Mucosa of stomach (tissue), 1 donor: Measurements from ENCODE around the gene LRRC52.

Source experiments
- H3K27me3 ChIP-seq: one replicate; pipeline ENCODE4 v1.7.0; 2013; ENCODE audit warnings: mild to moderate bottlenecking, low read length; ENCODE audit not compliant: control insufficient read depth, insufficient read depth
- H3K36me3 ChIP-seq: one replicate; pipeline ENCODE4 v1.7.0; 2013; ENCODE audit warnings: low read length; ENCODE audit not compliant: control insufficient read depth, insufficient read depth
- H3K4me1 ChIP-seq: one replicate; pipeline ENCODE4 v1.7.0; 2013; ENCODE audit warnings: mild to moderate bottlenecking, low read length; ENCODE audit not compliant: control insufficient read depth, insufficient read depth
- H3K4me3 ChIP-seq: one replicate; pipeline ENCODE4 v1.7.0; 2013; ENCODE audit warnings: low read length
- H3K9ac ChIP-seq: one replicate; pipeline ENCODE4 v1.7.0; 2013; ENCODE audit warnings: mild to moderate bottlenecking, low read length, moderate library complexity
- H3K9me3 ChIP-seq: one replicate; pipeline ENCODE4 v1.7.0; 2013; ENCODE audit warnings: mild to moderate bottlenecking, low read length, moderate library complexity; ENCODE audit not compliant: control insufficient read depth
- donor health status: Pancreatic carcinoma.

Gene LRRC52

DNA sequence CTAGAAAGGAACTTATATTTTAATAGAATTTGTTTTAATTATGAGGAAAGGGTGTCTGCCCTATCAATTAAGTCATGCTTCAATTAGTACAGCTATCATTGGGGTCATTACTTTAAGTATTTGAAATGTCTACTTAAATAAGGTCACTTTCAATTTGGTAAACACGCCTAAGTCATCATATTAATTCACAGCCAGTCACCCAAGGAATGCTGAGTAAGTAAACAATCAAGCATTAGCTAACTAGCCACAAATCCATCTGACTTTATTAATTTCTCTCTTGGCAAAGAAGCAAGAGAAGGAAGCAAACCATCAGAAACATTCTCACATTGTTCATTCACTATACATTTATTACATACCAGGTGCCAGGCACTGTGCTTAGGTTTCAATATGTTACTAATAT lies 1.2 kb upstream of the LRRC52 start:
- Histone ChIP-seq H3K27me3 (peaks cover 8% of the 10 kb centered on the region), H3K4me3 (no peak overlapping the region)

DNA sequence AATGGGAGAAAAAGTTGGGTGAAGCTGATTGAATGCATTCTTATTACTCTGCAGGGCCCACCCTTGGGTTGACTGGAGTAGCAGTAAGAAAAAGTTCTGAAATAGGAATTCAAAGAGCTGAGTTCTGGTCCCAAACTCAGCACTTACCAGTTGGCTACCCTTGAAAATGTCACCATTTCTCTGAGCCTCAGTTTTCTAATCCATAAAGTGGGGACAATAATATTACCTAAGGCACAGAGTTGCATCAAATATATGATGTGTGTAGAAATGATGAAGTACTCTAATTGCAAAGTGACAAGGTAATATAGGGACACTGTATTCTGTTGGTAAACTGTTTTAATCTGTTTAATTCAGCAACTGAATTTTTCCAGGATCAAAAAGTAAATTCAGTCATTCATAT lies 1.2 kb downstream of the LRRC52 start:
- Histone ChIP-seq H3K27me3 (peaks cover 8% of the 10 kb centered on the region), H3K9ac (no peak overlapping the region), H3K9me3 (no peaks in the 10 kb centered on the region), H3K4me3 (no peak overlapping the region), H3K4me1 (peaks cover 6% of the 10 kb centered on the region), H3K36me3 (no peaks in the 10 kb centered on the region)

More for the DNA sequence above, 1.2 kb upstream of the LRRC52 start:
- Histone ChIP-seq H3K9ac (no peak overlapping the region), H3K36me3 (no peaks in the 10 kb centered on the region), H3K9me3 (no peaks in the 10 kb centered on the region), H3K4me1 (peaks cover 6% of the 10 kb centered on the region)

DNA sequence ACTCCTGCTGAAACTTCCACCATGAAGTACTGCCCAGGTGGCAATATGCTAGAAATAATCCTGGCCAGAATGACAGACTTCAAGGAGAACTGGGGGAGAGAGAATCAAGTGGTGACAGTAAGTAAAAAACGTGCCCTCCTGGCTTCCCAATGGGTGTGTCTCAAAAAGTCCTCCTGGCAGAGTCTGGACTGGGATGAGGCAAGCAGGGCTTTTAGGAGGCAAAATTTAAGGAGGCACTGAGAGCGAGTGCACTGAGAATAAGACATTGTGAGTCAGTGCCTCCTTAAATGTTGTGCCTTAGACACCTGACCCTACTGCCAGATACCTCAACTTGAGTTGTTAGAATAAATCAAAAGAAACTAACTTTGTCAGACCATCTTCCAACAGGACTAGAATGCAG lies 2.2 kb downstream of the LRRC52 start:
- no peak overlapping the region for H3K4me3 ChIP-seq
- no peak overlapping the region for H3K9ac ChIP-seq
- H3K4me1 ChIP-seq = peaks cover 6% of the 10 kb centered on the region
- no peaks in the 10 kb centered on the region for H3K9me3 ChIP-seq
- H3K36me3 ChIP-seq = no peaks in the 10 kb centered on the region
- peaks cover 8% of the 10 kb centered on the region for H3K27me3 ChIP-seq

DNA sequence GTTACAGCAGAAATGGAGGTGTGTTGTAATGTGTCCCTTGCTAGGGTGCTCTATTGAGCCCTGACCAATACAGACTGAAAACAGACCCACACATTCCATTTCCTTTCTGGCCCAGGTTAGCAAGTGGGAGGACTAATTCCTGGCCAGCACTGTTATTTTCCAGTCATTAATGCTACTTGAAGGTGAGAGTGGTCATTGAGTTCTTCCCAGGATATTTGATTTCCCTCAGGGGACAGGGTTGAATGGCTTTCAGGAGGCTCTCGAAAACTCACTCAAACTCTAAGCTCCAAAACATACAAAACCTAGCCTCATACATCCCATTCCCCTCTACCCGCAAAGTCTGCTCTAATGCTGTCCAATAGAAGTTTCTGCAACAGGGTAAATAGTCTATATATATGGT lies 6.2 kb downstream of the LRRC52 start:
- Histone ChIP-seq H3K27me3 (no peaks in the 10 kb centered on the region), H3K9me3 (no peaks in the 10 kb centered on the region), H3K4me3 (no peak overlapping the region), H3K4me1 (no peaks in the 10 kb centered on the region), H3K36me3 (no peaks in the 10 kb centered on the region), H3K9ac (no peak overlapping the region)

DNA sequence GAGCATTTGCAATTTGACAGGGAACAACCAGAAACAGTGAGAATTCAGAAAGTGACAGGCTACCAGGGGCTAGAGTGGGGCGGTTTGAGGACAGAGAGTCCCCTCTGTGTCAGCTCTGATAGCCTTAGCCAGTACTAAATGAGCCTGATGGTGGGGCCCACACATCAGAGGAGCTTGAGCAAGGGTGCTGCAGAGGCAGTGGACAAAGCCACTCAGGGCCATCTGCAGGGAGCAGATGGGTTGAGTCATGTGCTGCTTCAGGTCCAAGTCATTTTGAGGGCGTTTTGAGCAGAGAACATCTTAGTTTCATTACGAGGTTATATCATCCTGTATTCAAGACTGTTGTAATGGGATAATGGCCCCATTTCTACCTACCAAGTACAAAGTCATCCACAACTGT lies 7.7 kb downstream of the LRRC52 start:
- H3K9ac ChIP-seq = no peak overlapping the region
- H3K36me3 ChIP-seq = no peaks in the 10 kb centered on the region
- no peaks in the 10 kb centered on the region for H3K9me3 ChIP-seq
- no peaks in the 10 kb centered on the region for H3K4me1 ChIP-seq
- H3K27me3 ChIP-seq = peaks cover under 1% of the 10 kb centered on the region
- H3K4me3 ChIP-seq = no peak overlapping the region

DNA sequence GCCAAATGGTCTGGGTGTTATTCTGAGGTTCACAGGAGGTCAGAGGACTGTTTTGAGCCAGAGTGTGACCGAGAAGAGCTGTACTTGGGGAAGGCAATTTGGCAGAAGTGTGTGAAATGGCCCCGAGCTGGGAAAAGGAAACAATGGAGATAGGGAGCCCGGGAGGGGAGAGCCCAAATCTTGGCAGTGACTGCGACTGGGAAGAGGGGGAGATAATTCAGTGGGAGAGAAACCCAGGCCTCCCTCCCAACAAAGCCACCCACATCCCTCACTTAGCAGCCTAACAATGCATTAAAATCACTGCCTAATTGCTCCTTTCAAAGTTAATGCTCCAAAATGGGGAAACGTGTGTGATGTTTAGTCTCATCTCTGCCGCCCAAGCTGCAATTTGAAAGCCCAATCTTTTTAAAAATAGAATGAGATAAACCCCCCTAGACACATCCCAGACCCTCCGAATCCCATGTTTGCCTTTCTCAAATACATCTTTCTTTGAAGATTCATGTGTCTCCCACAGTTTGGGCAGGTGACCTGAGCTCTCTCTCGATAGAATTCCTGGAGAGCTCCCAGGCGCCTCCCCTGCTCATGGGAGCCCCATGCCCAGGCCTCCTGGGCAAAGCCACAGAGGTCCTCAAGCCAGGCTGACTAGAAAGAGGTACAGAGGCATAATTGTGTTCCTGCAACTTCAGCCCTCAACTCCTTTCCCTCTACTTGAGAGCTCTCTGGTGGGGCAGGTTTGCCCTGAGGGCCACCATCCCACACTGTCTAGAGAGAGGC lies 17.3 kb downstream of the LRRC52 start:
- Histone ChIP-seq H3K9ac (no peak overlapping the region), H3K4me1 (no peaks in the 10 kb centered on the region), H3K9me3 (no peaks in the 10 kb centered on the region), H3K27me3 (peaks cover 5% of the 10 kb centered on the region), H3K36me3 (no peaks in the 10 kb centered on the region), H3K4me3 (no peak overlapping the region)

DNA sequence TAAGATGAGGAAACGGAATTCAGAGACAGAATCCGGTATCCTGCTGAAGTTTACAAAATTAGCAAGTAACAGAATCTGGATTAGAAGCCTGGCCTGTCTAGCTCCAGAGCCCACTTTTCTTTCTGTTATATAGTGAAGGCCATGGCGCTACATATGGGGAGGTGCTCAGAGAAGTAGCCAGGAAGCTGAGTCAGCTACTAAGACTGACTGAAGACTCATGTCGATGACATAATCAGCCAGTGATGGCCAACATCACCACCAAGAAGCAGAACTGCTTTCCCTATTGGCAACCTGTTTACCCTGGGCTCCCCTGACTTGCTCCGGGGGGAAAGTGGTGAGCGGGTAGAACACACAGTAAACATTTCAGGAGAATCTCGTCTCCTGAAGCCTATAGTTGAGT lies 18.8 kb downstream of the LRRC52 start:
- Histone ChIP-seq H3K4me3 (no peak overlapping the region), H3K9ac (no peak overlapping the region), H3K4me1 (no peaks in the 10 kb centered on the region), H3K27me3 (peaks cover 6% of the 10 kb centered on the region), H3K9me3 (no peaks in the 10 kb centered on the region), H3K36me3 (no peaks in the 10 kb centered on the region)

DNA sequence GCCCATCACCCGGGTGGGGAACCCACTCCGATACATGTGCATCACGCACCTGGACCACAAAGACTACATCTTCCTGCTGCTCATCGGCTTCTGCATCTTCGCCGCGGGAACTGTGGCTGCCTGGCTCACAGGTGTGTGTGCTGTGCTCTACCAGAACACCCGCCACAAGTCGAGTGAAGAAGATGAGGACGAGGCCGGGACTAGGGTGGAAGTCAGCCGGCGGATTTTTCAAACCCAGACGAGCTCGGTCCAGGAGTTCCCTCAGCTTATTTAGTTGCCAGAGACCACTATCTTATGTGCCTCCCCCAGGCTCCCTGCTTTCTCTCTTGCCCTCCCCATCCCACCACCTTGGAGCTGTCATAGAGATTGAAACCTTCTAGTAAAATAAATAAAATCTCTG lies 19.8 kb downstream of the LRRC52 start:
- H3K9ac ChIP-seq = no peak overlapping the region
- no peaks in the 10 kb centered on the region for H3K4me1 ChIP-seq
- no peaks in the 10 kb centered on the region for H3K9me3 ChIP-seq

DNA sequence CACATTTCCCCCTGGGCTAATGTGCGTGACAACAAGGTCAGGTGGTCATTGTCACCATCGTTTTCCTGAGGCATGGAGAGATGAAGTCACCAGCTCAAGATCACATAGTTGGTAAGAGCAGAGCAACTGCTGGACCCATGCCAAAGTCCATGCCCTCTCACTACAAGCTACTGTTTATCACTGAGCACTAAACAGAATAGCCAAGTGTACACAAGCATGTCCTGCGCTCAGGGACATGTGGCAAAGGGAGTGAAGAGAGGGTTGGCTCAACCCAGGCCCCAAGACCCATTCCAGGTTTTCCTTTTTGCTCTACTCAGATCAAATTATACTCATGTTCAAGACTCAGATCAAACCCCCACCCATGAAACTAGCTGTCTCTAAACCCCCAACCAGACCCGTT lies 20.8 kb downstream of the LRRC52 start:
- Histone ChIP-seq H3K27me3 (peaks cover 6% of the 10 kb centered on the region), H3K4me3 (no peak overlapping the region), H3K36me3 (no peaks in the 10 kb centered on the region), H3K9me3 (no peaks in the 10 kb centered on the region), H3K9ac (no peak overlapping the region), H3K4me1 (no peaks in the 10 kb centered on the region)

More for the DNA sequence above, 19.8 kb downstream of the LRRC52 start:
- no peaks in the 10 kb centered on the region for H3K36me3 ChIP-seq
- peaks cover 6% of the 10 kb centered on the region for H3K27me3 ChIP-seq
- no peak overlapping the region for H3K4me3 ChIP-seq

DNA sequence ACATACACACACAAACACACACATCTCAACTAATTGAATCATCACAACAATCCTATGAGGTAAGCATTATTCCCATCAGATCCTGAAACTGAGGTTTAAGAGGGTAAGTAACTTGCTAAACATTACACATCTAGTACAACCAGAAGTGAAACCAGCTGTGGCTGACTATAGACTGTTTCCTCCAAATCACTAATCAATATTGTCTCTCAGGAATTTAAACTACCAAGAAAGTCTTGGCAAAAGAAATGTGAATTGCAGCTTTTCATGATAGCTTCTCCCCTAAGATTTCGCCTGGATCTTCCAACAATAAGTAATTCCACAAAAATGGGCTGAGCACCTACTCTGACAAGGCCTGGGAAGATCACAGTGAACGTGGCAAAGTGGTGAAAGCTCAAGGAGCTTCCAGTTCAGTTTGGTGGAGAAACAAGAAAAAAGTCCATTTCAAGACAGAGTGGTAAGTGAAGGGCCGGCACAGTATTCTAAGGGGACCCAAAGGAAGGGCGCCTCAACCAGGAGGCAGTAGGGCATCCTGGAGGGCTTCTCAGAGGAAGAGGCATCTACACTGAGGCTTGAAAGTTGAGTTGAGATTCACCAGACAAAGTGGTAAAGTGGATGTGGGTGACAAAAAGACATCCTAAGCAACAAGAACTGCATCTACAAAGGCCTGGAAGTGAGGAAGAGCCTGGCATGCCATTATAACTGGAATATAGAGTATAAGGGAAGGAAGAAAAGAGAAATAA lies 22.1 kb downstream of the LRRC52 start:
- Histone ChIP-seq H3K27me3 (peaks cover 6% of the 10 kb centered on the region), H3K4me3 (no peak overlapping the region), H3K36me3 (no peaks in the 10 kb centered on the region), H3K9ac (no peak overlapping the region), H3K9me3 (no peaks in the 10 kb centered on the region), H3K4me1 (no peaks in the 10 kb centered on the region)

DNA sequence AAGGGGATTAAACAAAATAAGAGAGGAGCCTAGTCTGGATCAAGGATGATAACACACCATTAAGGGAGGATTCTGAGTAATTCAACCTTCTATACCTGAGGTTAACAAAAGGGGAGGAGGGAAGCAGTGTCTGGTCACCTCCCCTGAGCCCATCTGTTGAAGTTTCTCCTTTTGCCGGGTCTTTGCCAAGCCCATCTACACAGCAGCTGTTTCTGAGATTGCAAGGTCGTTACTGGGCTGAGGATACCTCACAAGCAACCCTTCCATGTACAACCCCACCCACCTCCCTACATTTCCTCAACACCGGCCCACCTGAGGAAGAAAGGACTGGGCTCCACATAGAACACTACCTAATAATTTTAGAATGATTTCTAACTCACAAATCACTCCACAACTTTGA lies 26.3 kb downstream of the LRRC52 start:
- Histone ChIP-seq H3K36me3 (no peaks in the 10 kb centered on the region), H3K4me3 (no peak overlapping the region), H3K27me3 (peaks cover 3% of the 10 kb centered on the region), H3K4me1 (no peaks in the 10 kb centered on the region), H3K9ac (no peak overlapping the region), H3K9me3 (no peaks in the 10 kb centered on the region)

DNA sequence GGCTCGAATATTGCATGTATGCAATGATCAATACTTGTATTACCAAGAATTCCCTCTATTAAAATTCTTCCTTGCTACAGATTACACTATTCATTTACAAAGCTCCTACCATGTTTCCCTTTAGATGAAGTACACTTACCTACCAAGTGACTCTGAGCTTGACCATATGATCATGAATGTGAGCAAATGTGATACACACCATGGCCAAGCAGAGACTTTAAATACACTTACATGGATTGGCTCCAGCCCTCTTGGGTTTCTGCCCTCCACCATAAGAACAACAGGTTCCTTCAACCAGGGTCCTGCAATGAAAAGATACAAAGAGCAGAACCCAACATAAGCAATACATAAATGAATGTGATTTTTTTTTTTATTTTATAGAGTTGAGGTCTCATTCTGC lies 30.0 kb downstream of the LRRC52 start:
- H3K27me3 ChIP-seq = no peaks in the 10 kb centered on the region
- no peaks in the 10 kb centered on the region for H3K4me1 ChIP-seq
- no peaks in the 10 kb centered on the region for H3K9me3 ChIP-seq
- no peak overlapping the region for H3K4me3 ChIP-seq
- no peaks in the 10 kb centered on the region for H3K36me3 ChIP-seq
- H3K9ac ChIP-seq = no peak overlapping the region
